NK-92 (cell line): ENCODE measurements around the gene HK2.
"Not testable (repeated sequence)": the region's sequence is repeated elsewhere in the genome, so short reads cannot be mapped to it uniquely, and the experiment has no call there.

Experiments used
- DNase-seq: peaks from one replicate; lab custom pipeline; 2025; ENCODE audit not compliant: unreplicated experiment; lab: John Stamatoyannopoulos, UW

The HK2 gene

GRCh38 chr2:74833418-74834233, at the start of gene HK2:
Gene HK2 (plus strand): TSS chr2:74834127. CDS start chr2:74834581, 454 bp downstream.
- no peak for DNase-seq

GRCh38 chr2:74789271-74789670, 44.7 kb upstream of the HK2 start:
- DNase-seq = no peak

- DNase-seq = no peak
Measured at GRCh38 chr2:74792282-74792681, 41.6 kb upstream of the HK2 start.

- DNase-seq = not testable (repeated sequence)
Measured at GRCh38 chr2:74794878-74795277, 39.0 kb upstream of the HK2 start.

GRCh38 chr2:74806355-74806839, 27.5 kb upstream of the HK2 start:
- DNase-seq = no peak

- DNase-seq = no peak
Measured at GRCh38 chr2:74806920-74807319, 27.0 kb upstream of the HK2 start.

- DNase-seq = no peak
Measured at GRCh38 chr2:74812787-74813590, 20.9 kb upstream of the HK2 start.

- no peak for DNase-seq
Measured at GRCh38 chr2:74814102-74814501, 19.8 kb upstream of the HK2 start.

GRCh38 chr2:74815941-74816340, 18.0 kb upstream of the HK2 start:
- DNase-seq = no peak

- DNase-seq = no peak
Measured at GRCh38 chr2:74816540-74817303, 17.2 kb upstream of the HK2 start.

- DNase-seq = no peak
Measured at GRCh38 chr2:74817304-74817675, 16.6 kb upstream of the HK2 start.

- DNase-seq = no peak
Measured at GRCh38 chr2:74819702-74820101, 14.2 kb upstream of the HK2 start.

- DNase-seq = no peak
Measured at GRCh38 chr2:74821177-74822126, 12.5 kb upstream of the HK2 start.

- DNase-seq = no peak
Measured at GRCh38 chr2:74822771-74823566, 11.0 kb upstream of the HK2 start.

GRCh38 chr2:74824679-74825078, 9.2 kb upstream of the HK2 start:
- no peak for DNase-seq

GRCh38 chr2:74828543-74828942, 5.4 kb upstream of the HK2 start:
- no peak for DNase-seq

GRCh38 chr2:74831693-74832530, 2.0 kb upstream of the HK2 start:
- DNase-seq = no peak

- DNase-seq = not testable (repeated sequence)
Measured at GRCh38 chr2:74834234-74834791, 386 bp downstream of the HK2 start.
